ENCODE data around the gene WDR64.

GRCh38 chr1:241730031-241730430, 78.0 kb downstream of the WDR64 start:
- TF ChIP-seq CTCF (IDR thresholded peaks at IDR 0.05), result no peak
- no peak for TF ChIP-seq POLR2AphosphoS5 (IDR thresholded peaks at IDR 0.05)
- TF ChIP-seq POLR2A (IDR thresholded peaks at IDR 0.05), result no peak
